SK-N-SH (cell line): Measurements from ENCODE around the gene ARID1B. TPM values are rescaled to one million over a fixed set of nuclear protein-coding genes. Genes with fewer than 3 reads are reported as not detected.

ENCODE experiments used
- CTCF ChIA-PET: fragments of 300-600, 350-600 bp; formaldehyde crosslinking; extraction: SDS; loops from one replicate; lab custom pipeline; 2021; lab: Yijun Ruan, JAX
- POLR2A ChIA-PET: fragments of 350-600 bp; sonication (Branson Sonifier 250); formaldehyde crosslinking; extraction: SDS; loops from one replicate; lab custom pipeline; 2020; ENCODE audit warnings: antibody characterized with exemption, inconsistent platforms; lab: Yijun Ruan, JAX
- DNase-seq: peaks from one replicate; pipeline ENCODE4 v3.0.0; 2012
- H2AFZ ChIP-seq: fragments of 200-600 bp; sonication (generic); 2 replicates; pipeline ENCODE4 v1.8.1; 2016; ENCODE audit warnings: antibody characterized with exemption, mild to moderate bottlenecking, low read depth
- H3F3A ChIP-seq: fragments of 200-600 bp; sonication (generic); replicated peaks from 2 replicates; pipeline ENCODE3; 2016; ENCODE audit warnings: antibody characterized with exemption, mild to moderate bottlenecking; ENCODE audit not compliant: insufficient read depth
- H3K27ac ChIP-seq, 2 experiments: fragments of 200-500 bp in 1 of 2; fragments of 200-600 bp in 1 of 2; sonication (Bioruptor generic) in 1 of 2; sonication (generic), shearing (Covaris generic) in 1 of 2; 2 replicates each; pipeline versions ENCODE4 v1.5.1 to v1.6.1; 2014 to 2016; ENCODE audit warnings: low read depth in 2 of 2, inconsistent platforms in 1 of 2, low read length in 1 of 2, mild to moderate bottlenecking in 1 of 2, mixed read lengths in 1 of 2
- H3K27me3 ChIP-seq: fragments of 200-600 bp; sonication (generic), shearing (Covaris generic); 2 replicates; pipeline ENCODE4 v1.6.1; 2016; ENCODE audit warnings: mixed run types; ENCODE audit not compliant: insufficient read depth
- H3K36me3 ChIP-seq, 2 experiments: fragments of 200-500 bp in 1 of 2; fragments of 200-600 bp in 1 of 2; sonication (Bioruptor generic) in 1 of 2; sonication (generic) in 1 of 2; replicated peaks in 1 of 2; 2 replicates each; pipeline versions ENCODE3 to v1.5.1; 2014 to 2016; ENCODE audit warnings: low read length in 1 of 2, mild to moderate bottlenecking in 1 of 2; ENCODE audit not compliant: insufficient read depth in 2 of 2, control insufficient read depth in 1 of 2
- H3K4me1 ChIP-seq, 2 experiments: fragments of 200-500 bp in 1 of 2; fragments of 200-600 bp in 1 of 2; sonication (Bioruptor generic) in 1 of 2; sonication (generic), shearing (Covaris generic) in 1 of 2; 2 replicates each; pipeline versions ENCODE4 v1.5.1 to v1.6.1; 2014 to 2016; ENCODE audit warnings: low read depth in 1 of 2, low read length in 1 of 2, mixed run types in 1 of 2; ENCODE audit not compliant: insufficient read depth in 2 of 2, control insufficient read depth in 1 of 2
- H3K4me2 ChIP-seq: fragments of 200-600 bp; sonication (generic), shearing (Covaris generic); 2 replicates; pipeline ENCODE4 v1.6.1; 2017; ENCODE audit warnings: mixed run types
- H3K4me3 ChIP-seq, 2 experiments: fragments of 200-500 bp in 1 of 2; fragments of 200-600 bp in 1 of 2; sonication (Bioruptor generic) in 1 of 2; sonication (generic), shearing (Covaris generic) in 1 of 2; 2 replicates each; pipeline versions ENCODE4 v1.5.1 to v1.8.1; 2014 to 2016; ENCODE audit warnings: low read depth in 2 of 2, inconsistent platforms in 1 of 2, low read length in 1 of 2, mild to moderate bottlenecking in 1 of 2, mixed read lengths in 1 of 2, moderate library complexity in 1 of 2
- H3K79me2 ChIP-seq: fragments of 200-600 bp; sonication (generic); 2 replicates; pipeline ENCODE4 v1.8.1; 2017; ENCODE audit warnings: mild to moderate bottlenecking; ENCODE audit not compliant: insufficient read depth
- H3K9ac ChIP-seq: fragments of 200-600 bp; sonication (generic); 2 replicates; pipeline ENCODE4 v1.6.1; 2017; ENCODE audit warnings: mixed run types
- H3K9me2 ChIP-seq: fragments of 200-600 bp; sonication (generic); 2 replicates; pipeline ENCODE4 v1.6.1; 2017; ENCODE audit warnings: mixed run types
- H3K9me3 ChIP-seq: fragments of 200-600 bp; sonication (generic); 2 replicates; pipeline ENCODE4 v1.6.1; 2017; ENCODE audit warnings: mixed run types, mild to moderate bottlenecking, moderate library complexity
- H4K20me1 ChIP-seq: fragments of 200-600 bp; sonication (generic); 2 replicates; pipeline ENCODE4 v1.6.1; 2017; ENCODE audit warnings: mild to moderate bottlenecking, mixed run types; ENCODE audit not compliant: insufficient read depth
- CHD2 ChIP-seq: fragments of 150-350 bp; IDR thresholded peaks from 2 replicates; pipeline ENCODE4 v1.6.1; 2018; ENCODE audit warnings: low read length; ENCODE audit not compliant: partially characterized antibody
- ELF1 ChIP-seq: IDR thresholded peaks from 2 replicates; pipeline ENCODE4 v1.4.0; 2012
- EP300 ChIP-seq, 2 experiments: IDR thresholded peaks; 2 replicates each; pipeline versions ENCODE4 v1.4.0 to v1.6.1; 2012; ENCODE audit warnings: borderline replicate concordance in 1 of 2, low read depth in 1 of 2, low read length in 1 of 2
- EZH2phosphoT487 ChIP-seq: fragments of 200-600 bp; sonication (generic); IDR thresholded peaks from 2 replicates; pipeline ENCODE4 v1.6.1; 2017; ENCODE audit warnings: low read depth, mixed run types, mild to moderate bottlenecking, antibody characterized with exemption, moderate library complexity, borderline replicate concordance
- FOXJ3 ChIP-seq: sonication (generic); formaldehyde crosslinking; IDR thresholded peaks from 2 replicates; pipeline ENCODE4 v1.5.1; 2020; ENCODE audit warnings: mild to moderate bottlenecking, missing genetic modification reagents
- FOXM1 ChIP-seq: IDR thresholded peaks from 2 replicates; pipeline ENCODE4 v1.4.0; 2012; ENCODE audit warnings: low read depth, mild to moderate bottlenecking
- GABPA ChIP-seq: IDR thresholded peaks from 2 replicates; pipeline ENCODE4 v1.4.0; 2012; ENCODE audit warnings: low read depth, mild to moderate bottlenecking
- GATA2 ChIP-seq: sonication (generic); formaldehyde crosslinking; IDR thresholded peaks from 2 replicates; pipeline ENCODE4 v1.5.0; 2020; ENCODE audit warnings: mild to moderate bottlenecking, missing genetic modification reagents
- MEF2A ChIP-seq: IDR thresholded peaks from 2 replicates; pipeline ENCODE4 v1.4.0; 2012; ENCODE audit warnings: low read depth, borderline replicate concordance
- MXI1 ChIP-seq: IDR thresholded peaks from 2 replicates; pipeline ENCODE4 v1.6.1; 2012; ENCODE audit warnings: mild to moderate bottlenecking, low read depth, low read length, improper control_type of control experiment
- PBX3 ChIP-seq: IDR thresholded peaks from 2 replicates; pipeline ENCODE4; 2012
- RCOR1 ChIP-seq: fragments of 150-350 bp; IDR thresholded peaks from 2 replicates; pipeline ENCODE4 v1.6.1; 2017; ENCODE audit warnings: antibody characterized with exemption, low read length
- RXRA ChIP-seq: IDR thresholded peaks from 2 replicates; pipeline ENCODE4 v1.4.0; 2012; ENCODE audit warnings: low read depth, mild to moderate bottlenecking, borderline replicate concordance
- SIN3A ChIP-seq: IDR thresholded peaks from 2 replicates; pipeline ENCODE4 v1.6.1; 2012; ENCODE audit warnings: low read depth, mild to moderate bottlenecking, low read length, moderate library complexity, borderline replicate concordance
- TCF12 ChIP-seq: IDR thresholded peaks from 2 replicates; pipeline ENCODE4 v1.4.0; 2012
- USF2 ChIP-seq: fragments of 150-350 bp; IDR thresholded peaks from 2 replicates; pipeline ENCODE4 v1.6.1; 2017; ENCODE audit warnings: antibody characterized with exemption, low read length, low read depth, borderline replicate concordance
- YY1 ChIP-seq: IDR thresholded peaks from 2 replicates; pipeline ENCODE4 v1.4.0; 2012; ENCODE audit warnings: low read depth, mild to moderate bottlenecking
- WGBS: methylation state at CpG from one replicate; pipeline ENCODE4 v1.1.6; 2017; ENCODE audit warnings: low lambda C conversion rate; 5-methylcytosine and 5-hydroxymethylcytosine counted together
- polyA plus RNA-seq, 3 experiments: library from polyadenylated mRNA; depleted of rRNA; stranded (reverse); fragments of >200 nt; gene quantifications; 2 replicates each; pipeline ENCODE4 v1.2.3, GENCODE V29; 2012
- TF ChIP-seq, protein P1 (sequence below): fragments of 150-350 bp; IDR thresholded peaks from 2 replicates; pipeline ENCODE4 v1.6.1; 2016; ENCODE audit warnings: mild to moderate bottlenecking, low read depth, low read length

ARID1B gene
- polyA plus RNA-seq, 1 of the 3 experiments (the other 2 are of a cell fraction), result 13.6 TPM

DNA sequence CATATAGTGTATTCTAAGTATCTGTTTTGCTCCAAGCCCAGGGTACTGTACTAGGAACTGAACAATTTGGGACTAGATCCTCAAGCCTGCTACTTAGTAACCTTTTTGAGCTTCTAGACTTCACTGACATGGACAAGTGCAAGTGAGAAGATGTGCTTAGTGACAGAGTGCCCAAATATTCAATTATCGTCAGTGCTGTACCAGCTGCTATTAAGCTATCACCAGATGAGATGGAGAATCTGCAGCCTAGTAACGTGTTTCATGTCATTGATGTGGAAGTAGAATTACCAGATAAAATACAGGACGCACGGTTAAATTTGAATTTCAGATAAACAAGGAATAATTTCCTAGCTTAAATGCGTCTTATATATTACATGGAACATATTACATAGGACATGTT lies 218.3 kb downstream of the ARID1B start:
- peaks cover 52% of the 10 kb centered on the region for H4K20me1 ChIP-seq
- peak overlapping the region in 1 of 2 experiments; percentile 53; a peak in 2 of 4 replicates for H3K27ac ChIP-seq
- no peaks in the 10 kb centered on the region for H3K27me3 ChIP-seq
- H3F3A ChIP-seq, result peaks cover 9% of the 10 kb centered on the region
- H3K9ac ChIP-seq, result no peak overlapping the region
- no peaks in the 10 kb centered on the region for H3K36me3 ChIP-seq
- H3K79me2 ChIP-seq, result peaks cover 99% of the 10 kb centered on the region
- WGBS, result 98% methylated on average over 5 of the region's 5 CpGs
- TF ChIP-seq FOXJ3 (CRISPR knock-in tag), result peak; percentile 56; the same call in 1 of the 2 replicates
- peak; percentile 15 for TF ChIP-seq CHD2
- TF ChIP-seq RCOR1, result no peak
- TF ChIP-seq GATA2, result peak; percentile 63
- TF ChIP-seq FOXM1, result no peak
- TF ChIP-seq RXRA, result no peak
- no peak for DNase-seq
- ChIA-PET CTCF (interaction anchor here (0.6 to 1.3 kb wide), 3 partner anchors 19 to 241 kb away, joined by 3 read pairs; no protein-coding TSS in a partner anchor), POLR2A (no interaction called here)
- no peak overlapping the region for H3K4me2 ChIP-seq
- peaks cover 7 to 29% of the 10 kb centered on the region in 2 experiments; a peak in 3 of 4 replicates for H3K4me1 ChIP-seq
- H3K9me2 ChIP-seq, result no peaks in the 10 kb centered on the region
- no peak overlapping the region for H3K4me3 ChIP-seq
- no peaks in the 10 kb centered on the region for H3K9me3 ChIP-seq
- H2AFZ ChIP-seq, result no peak overlapping the region

DNA sequence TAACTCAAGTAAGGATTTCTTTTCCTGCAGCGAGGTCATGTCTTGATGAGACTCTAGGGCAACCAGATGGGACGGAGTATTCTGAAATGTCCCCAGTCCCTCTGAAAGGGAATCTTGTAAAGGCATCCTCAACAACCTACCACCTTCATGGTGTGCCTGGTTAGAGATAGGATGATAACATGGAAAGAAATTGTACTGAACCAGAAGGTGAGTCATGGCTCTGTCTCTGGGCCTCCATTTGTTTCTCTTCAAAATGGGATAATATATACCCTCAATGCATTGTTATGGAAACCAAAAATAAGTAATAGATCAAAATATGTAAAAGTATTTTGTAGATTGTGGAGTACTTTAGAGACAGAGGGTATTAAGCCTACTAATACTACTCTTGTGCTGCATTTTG lies 219.1 kb downstream of the ARID1B start:
- CTCF ChIA-PET, result interaction anchor here (0.8 to 1.3 kb wide), 2 partner anchors 19 to 242 kb away, joined by 3 read pairs; no protein-coding TSS in a partner anchor
- Histone ChIP-seq H3K27me3 (no peaks in the 10 kb centered on the region), H3K9me3 (no peaks in the 10 kb centered on the region), H3K36me3 (no peaks in the 10 kb centered on the region), H3K79me2 (peaks cover 99% of the 10 kb centered on the region), H4K20me1 (peaks cover 52% of the 10 kb centered on the region), H3K9me2 (no peaks in the 10 kb centered on the region), H3F3A (peaks cover 9% of the 10 kb centered on the region), H3K4me3 (no peak overlapping the region), H3K4me2 (no peak overlapping the region), H3K4me1 (peaks cover 7 to 29% of the 10 kb centered on the region in 2 experiments; a peak in 3 of 4 replicates)
- POLR2A ChIA-PET, result interaction anchor here (0.6 kb wide), 1 partner anchor 218 kb away, joined by 3 read pairs; no protein-coding TSS in a partner anchor
- DNase-seq, result no peak
- WGBS, result 95% methylated on average over 2 of the region's 2 CpGs
- TF ChIP-seq YY1 (no peak), SIN3A (no peak), PBX3 (no peak)
- TF ChIP-seq, all 33 proteins: peak for 0
- H3K9ac ChIP-seq, result no peak overlapping the region
- H3K27ac ChIP-seq, result no peak overlapping the region; a peak in 1 of 4 replicates
- no peak overlapping the region for H2AFZ ChIP-seq

DNA sequence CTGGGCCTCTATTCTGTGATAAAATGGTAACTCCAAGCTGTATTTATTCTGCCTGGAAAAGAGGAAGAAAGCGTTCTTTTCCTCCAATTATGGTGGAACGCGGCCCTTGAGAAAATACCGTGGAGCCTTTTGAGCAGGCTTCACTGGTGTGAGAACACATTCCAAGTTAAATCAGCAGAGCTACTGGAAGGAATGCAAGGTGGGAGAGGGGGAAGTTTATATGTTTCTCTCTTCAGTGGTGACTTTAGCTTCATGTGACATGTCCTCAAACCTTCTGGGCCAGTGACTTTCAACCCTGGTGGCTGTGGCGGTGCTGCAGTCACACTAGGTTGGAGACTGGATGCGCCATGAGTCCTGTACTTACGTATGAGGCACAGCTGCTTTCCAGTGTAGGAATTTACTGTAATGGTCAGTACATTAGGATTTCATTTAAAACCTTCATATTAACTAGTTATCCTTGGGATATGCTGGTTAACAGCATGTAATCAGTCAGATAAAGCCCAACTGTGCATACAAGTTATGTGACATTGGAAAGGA lies 221.7 kb downstream of the ARID1B start:
- ChIA-PET CTCF (interaction anchor here (0.8 kb wide), 1 partner anchor 36 kb away, joined by 3 read pairs; no protein-coding TSS in a partner anchor), POLR2A (no interaction called here)
- Histone ChIP-seq H3K9ac (no peak overlapping the region), H3K4me2 (no peak overlapping the region), H3K9me3 (no peaks in the 10 kb centered on the region), H4K20me1 (peaks cover 39% of the 10 kb centered on the region), H3K27me3 (no peaks in the 10 kb centered on the region), H3K36me3 (no peaks in the 10 kb centered on the region), H2AFZ (no peak overlapping the region), H3K27ac (no peak overlapping the region), H3K79me2 (peaks cover 99% of the 10 kb centered on the region), H3F3A (no peaks in the 10 kb centered on the region), H3K4me1 (peaks cover 0 to 19% of the 10 kb centered on the region in 2 experiments; a peak in 2 of 4 replicates), H3K4me3 (no peak overlapping the region), H3K9me2 (no peaks in the 10 kb centered on the region)
- no peak for DNase-seq
- WGBS, result 100% methylated on average over 7 of the region's 7 CpGs
- no peak for TF ChIP-seq MXI1
- TF ChIP-seq RCOR1, result no peak
- no peak for TF ChIP-seq YY1
- no peak for TF ChIP-seq GABPA
- no peak for TF ChIP-seq USF2
- no peak for TF ChIP-seq RXRA
- TF ChIP-seq MEF2A, result no peak
- no peak for TF ChIP-seq FOXM1
- no peak for TF ChIP-seq CHD2
- TF ChIP-seq EP300 (IDR thresholded peaks at IDR 0.05; ENCODE audit: borderline replicate concordance in 1 of 2, low read depth in 1 of 2, low read length in 1 of 2), result no peak
- no peak for TF ChIP-seq EZH2phosphoT487
- TF ChIP-seq, protein P1, sequence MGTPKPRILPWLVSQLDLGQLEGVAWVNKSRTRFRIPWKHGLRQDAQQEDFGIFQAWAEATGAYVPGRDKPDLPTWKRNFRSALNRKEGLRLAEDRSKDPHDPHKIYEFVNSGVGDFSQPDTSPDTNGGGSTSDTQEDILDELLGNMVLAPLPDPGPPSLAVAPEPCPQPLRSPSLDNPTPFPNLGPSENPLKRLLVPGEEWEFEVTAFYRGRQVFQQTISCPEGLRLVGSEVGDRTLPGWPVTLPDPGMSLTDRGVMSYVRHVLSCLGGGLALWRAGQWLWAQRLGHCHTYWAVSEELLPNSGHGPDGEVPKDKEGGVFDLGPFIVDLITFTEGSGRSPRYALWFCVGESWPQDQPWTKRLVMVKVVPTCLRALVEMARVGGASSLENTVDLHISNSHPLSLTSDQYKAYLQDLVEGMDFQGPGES, result no peak
- no peak for TF ChIP-seq SIN3A
- no peak for TF ChIP-seq TCF12
- TF ChIP-seq ELF1, result no peak
